Neural crest cell (in vitro differentiated cells): ENCODE measurements around the gene SRP68. TPM values are rescaled to one million over a fixed set of nuclear protein-coding genes. Genes with fewer than 3 reads are reported as not detected.
A peak's percentile ranks its signal among the peaks of the same experiment; 100 is the strongest.

ENCODE experiments used
- DNase-seq: peaks from one replicate; pipeline ENCODE4 v3.0.0; 2021; ENCODE audit warnings: low read depth, mixed read lengths, low spot score
- H3K27ac Mint-ChIP-seq: one replicate; pipeline ENCODE4 v1.8.0; 2021; ENCODE audit warnings: mild to moderate bottlenecking, mixed read lengths; ENCODE audit not compliant: unreplicated experiment
- H3K27me3 Mint-ChIP-seq: 2 replicates; pipeline ENCODE4 v1.8.0; 2021; ENCODE audit warnings: low read depth, mild to moderate bottlenecking, mixed read lengths
- H3K36me3 Mint-ChIP-seq: 2 replicates; pipeline ENCODE4 v1.8.0; 2021; ENCODE audit warnings: low read depth, mild to moderate bottlenecking, mixed read lengths
- H3K4me1 Mint-ChIP-seq: 2 replicates; pipeline ENCODE4 v1.8.0; 2021; ENCODE audit warnings: mixed read lengths
- H3K4me3 Mint-ChIP-seq: one replicate; pipeline ENCODE4 v1.8.0; 2021; ENCODE audit warnings: mild to moderate bottlenecking, mixed read lengths
- H3K9me3 Mint-ChIP-seq: 2 replicates; pipeline ENCODE4 v1.8.0; 2021; ENCODE audit warnings: mixed read lengths
- CTCF ChIP-seq: fragments of 200-600 bp; sonication (generic); conservative IDR thresholded peaks from 2 replicates; pipeline ENCODE4 v1.5.0; 2021; ENCODE audit warnings: antibody characterized with exemption, mild to moderate bottlenecking
- total RNA-seq: library from RNA; stranded (reverse); gene quantifications from 2 replicates; pipeline ENCODE4 v1.2.1, GENCODE V29; 2021

SRP68 gene
- total RNA-seq, 1 donor from 2014 or later: 91.6 TPM

DNA sequence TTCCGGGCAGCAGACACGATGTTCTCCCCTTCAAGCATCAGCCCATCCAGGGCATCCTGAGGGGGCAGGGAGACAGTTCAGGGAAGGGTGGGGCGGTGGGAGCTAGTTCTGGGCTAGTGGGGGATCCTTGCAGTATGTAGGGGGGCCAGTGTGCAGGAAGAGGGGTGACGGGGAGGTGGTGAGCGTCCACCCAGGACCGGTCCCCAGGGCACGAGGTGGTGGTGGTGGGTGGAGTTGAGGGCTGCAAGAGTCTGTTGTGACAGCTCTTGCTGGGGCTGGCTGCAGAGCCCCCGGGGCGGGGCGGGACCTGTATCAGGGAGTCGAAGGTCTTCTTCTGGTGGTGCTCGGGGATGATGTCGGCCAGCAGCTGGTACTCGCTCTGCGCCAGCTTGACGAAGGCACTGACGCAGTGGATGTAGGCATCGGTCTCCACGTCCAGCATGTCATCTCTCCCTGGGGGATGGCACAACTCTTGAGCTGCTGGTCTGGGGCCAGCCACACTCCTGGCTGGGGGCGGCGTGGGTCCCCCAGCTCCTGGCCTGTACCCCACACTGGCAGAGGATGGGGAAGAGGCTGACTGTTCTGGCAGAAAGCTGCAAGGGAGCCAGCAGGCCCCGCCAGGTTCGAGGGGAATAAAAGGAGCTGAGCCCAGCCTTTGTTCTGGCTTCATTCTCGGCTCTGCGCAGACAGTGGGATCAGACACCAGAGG, 16.7 kb upstream of the SRP68 start:
- Mint-ChIP-seq H3K4me3 (no peak overlapping the region), H3K9me3 (no peaks in the 10 kb centered on the region), H3K4me1 (no peaks in the 10 kb centered on the region), H3K27me3 (no peaks in the 10 kb centered on the region), H3K36me3 (peaks cover 5% of the 10 kb centered on the region), H3K27ac (no peak overlapping the region)
- no peak for DNase-seq
- no peak for TF ChIP-seq CTCF

DNA sequence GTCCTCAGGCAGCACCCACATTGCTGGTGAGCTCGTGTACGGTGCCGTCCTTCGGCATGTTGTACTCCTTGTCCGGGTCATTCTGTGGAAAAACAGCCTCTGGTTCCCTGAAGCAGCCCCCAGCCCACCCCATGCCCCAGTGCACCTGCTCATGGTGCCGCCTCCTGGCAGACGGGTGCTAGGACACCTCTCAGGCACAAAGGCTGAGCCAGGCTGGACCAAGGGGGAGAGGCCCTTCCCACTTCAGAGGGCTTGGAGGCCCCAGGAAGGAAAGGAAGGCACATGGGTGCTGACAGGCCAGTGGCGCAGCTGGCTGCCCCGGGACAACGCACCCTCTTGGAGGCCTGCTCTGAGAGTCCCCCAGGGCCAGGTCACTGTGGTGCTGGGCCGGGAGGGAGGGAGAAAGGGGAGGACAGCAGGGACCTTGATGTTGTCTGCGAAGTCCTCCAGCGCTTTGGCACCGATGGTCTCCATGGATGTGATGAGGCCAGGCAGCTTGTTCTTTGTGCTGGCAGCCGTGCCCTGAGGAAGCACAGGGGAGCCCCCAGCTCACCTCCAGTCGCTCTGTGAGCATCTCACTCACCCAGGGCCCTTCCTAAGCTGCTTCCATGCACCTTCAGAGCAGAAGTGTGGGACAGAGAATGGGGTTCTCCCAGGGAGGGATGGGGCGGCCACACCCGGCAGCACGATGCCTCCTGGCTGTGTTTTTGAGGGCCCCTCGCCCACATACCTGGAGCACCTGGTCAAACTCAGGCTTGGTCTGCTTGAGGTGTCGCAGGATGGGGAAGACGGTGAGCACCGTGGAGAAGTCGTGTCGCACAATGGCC, 15.9 kb upstream of the SRP68 start:
- DNase-seq: no peak
- H3K4me1 Mint-ChIP-seq: no peaks in the 10 kb centered on the region
- H3K36me3 Mint-ChIP-seq: peaks cover 3% of the 10 kb centered on the region
- H3K27me3 Mint-ChIP-seq: no peaks in the 10 kb centered on the region
- no peaks in the 10 kb centered on the region for H3K9me3 Mint-ChIP-seq
- peak; percentile 25 for TF ChIP-seq CTCF
- no peak overlapping the region for H3K27ac Mint-ChIP-seq
- no peak overlapping the region for H3K4me3 Mint-ChIP-seq

GRCh38 chr17:76087531-76087930, 15.2 kb upstream of the SRP68 start:
- Mint-ChIP-seq H3K27me3 (peaks cover under 1% of the 10 kb centered on the region), H3K4me3 (no peak overlapping the region), H3K9me3 (no peaks in the 10 kb centered on the region), H3K27ac (no peak overlapping the region), H3K36me3 (peaks cover 3% of the 10 kb centered on the region), H3K4me1 (no peaks in the 10 kb centered on the region)
- TF ChIP-seq CTCF: no peak
- DNase-seq: no peak

GRCh38 chr17:76086384-76086783, 14.1 kb upstream of the SRP68 start:
- no peaks in the 10 kb centered on the region for H3K9me3 Mint-ChIP-seq
- no peak overlapping the region for H3K27ac Mint-ChIP-seq
- H3K4me3 Mint-ChIP-seq: no peak overlapping the region
- no peak for TF ChIP-seq CTCF
- H3K27me3 Mint-ChIP-seq: peaks cover 10% of the 10 kb centered on the region
- H3K4me1 Mint-ChIP-seq: peaks cover 3% of the 10 kb centered on the region
- H3K36me3 Mint-ChIP-seq: peaks cover 3% of the 10 kb centered on the region
- DNase-seq: no peak

DNA sequence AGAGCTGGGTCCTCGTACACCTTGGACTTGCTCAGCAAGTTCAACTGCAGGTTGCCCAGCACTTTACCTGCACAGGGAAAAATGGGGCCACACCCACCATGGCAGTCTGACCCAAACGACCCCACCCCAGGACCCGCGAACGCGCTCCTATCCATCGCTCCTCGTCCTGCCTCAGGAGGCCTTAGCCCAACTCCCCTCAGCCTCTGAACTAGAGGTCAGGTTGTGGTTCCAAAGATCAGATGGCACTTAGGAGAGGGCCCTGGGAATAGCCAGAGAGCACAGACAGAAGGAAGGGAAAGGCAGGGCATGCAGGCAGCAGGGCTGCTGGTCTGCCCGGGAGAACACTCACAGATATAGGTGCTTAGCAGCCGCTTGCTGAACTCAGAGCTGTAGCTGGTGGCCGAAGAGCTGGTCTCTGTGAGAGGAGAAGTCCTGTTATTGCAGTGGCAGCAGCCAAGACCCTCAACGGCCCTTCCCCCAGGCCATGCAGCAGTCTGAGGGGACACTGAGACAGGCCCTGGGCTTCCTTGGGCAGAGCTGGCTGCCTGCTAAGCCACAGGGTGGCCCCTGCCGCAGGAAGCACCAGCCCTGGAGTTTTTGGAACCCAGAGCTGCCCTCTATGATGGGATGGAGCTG, 13.5 kb upstream of the SRP68 start:
- no peak overlapping the region for H3K27ac Mint-ChIP-seq
- peaks cover 6% of the 10 kb centered on the region for H3K4me1 Mint-ChIP-seq
- H3K9me3 Mint-ChIP-seq: no peaks in the 10 kb centered on the region
- peaks cover 3% of the 10 kb centered on the region for H3K36me3 Mint-ChIP-seq
- DNase-seq: no peak
- H3K4me3 Mint-ChIP-seq: no peak overlapping the region
- TF ChIP-seq CTCF: no peak
- H3K27me3 Mint-ChIP-seq: peaks cover 14% of the 10 kb centered on the region
